ENCODE measurements around the gene JAZF1. TPM values are rescaled to one million over a fixed set of nuclear protein-coding genes. Genes with fewer than 3 reads are reported as not detected.
"Not testable (repeated sequence)": the region's sequence is repeated elsewhere in the genome, so short reads cannot be mapped to it uniquely, and the experiment has no call there.

JAZF1 gene
- total RNA-seq, 1 donor from 2014 or later: 3.9 TPM

GRCh38 chr7:27871086-27871485, 309.5 kb downstream of the JAZF1 start:
- Mint-ChIP-seq H3K4me1 (ENCODE audit: low read depth) (peaks cover 2% of the 10 kb centered on the region), H3K9me3 (no peaks in the 10 kb centered on the region), H3K27me3 (ENCODE audit: low read depth) (peaks cover 5% of the 10 kb centered on the region), H3K27ac (no peak overlapping the region), H3K36me3 (ENCODE audit: low read depth) (no peaks in the 10 kb centered on the region), H3K4me3 (ENCODE audit: low read depth) (no peak overlapping the region)
- no peak for DNase-seq (ENCODE audit: low spot score)
- intact Hi-C loops (cut with micrococcal nuclease): no loop called here

GRCh38 chr7:27870595-27870994, 310.0 kb downstream of the JAZF1 start:
- intact Hi-C loops (cut with micrococcal nuclease): no loop called here
- Mint-ChIP-seq H3K4me3 (ENCODE audit: low read depth) (no peak overlapping the region), H3K27ac (no peak overlapping the region), H3K27me3 (ENCODE audit: low read depth) (peaks cover 5% of the 10 kb centered on the region), H3K9me3 (no peaks in the 10 kb centered on the region), H3K36me3 (ENCODE audit: low read depth) (no peaks in the 10 kb centered on the region), H3K4me1 (ENCODE audit: low read depth) (peaks cover 2% of the 10 kb centered on the region)
- no peak for DNase-seq (ENCODE audit: low spot score)

GRCh38 chr7:27869056-27869455, 311.5 kb downstream of the JAZF1 start:
- H3K9me3 Mint-ChIP-seq: no peaks in the 10 kb centered on the region
- H3K27me3 Mint-ChIP-seq (ENCODE audit: low read depth): peaks cover 2% of the 10 kb centered on the region

GRCh38 chr7:27868131-27868550, 312.5 kb downstream of the JAZF1 start:
- Mint-ChIP-seq H3K4me3 (ENCODE audit: low read depth) (no peak overlapping the region), H3K36me3 (ENCODE audit: low read depth) (no peaks in the 10 kb centered on the region), H3K27ac (no peak overlapping the region), H3K9me3 (no peaks in the 10 kb centered on the region), H3K4me1 (ENCODE audit: low read depth) (peaks cover 2% of the 10 kb centered on the region), H3K27me3 (ENCODE audit: low read depth) (peaks cover 2% of the 10 kb centered on the region)
- intact Hi-C loops (cut with micrococcal nuclease): no loop called here
- DNase-seq (ENCODE audit: low spot score): no peak

More at GRCh38 chr7:27869056-27869455, 311.5 kb downstream of the JAZF1 start:
- no peaks in the 10 kb centered on the region for H3K36me3 Mint-ChIP-seq (ENCODE audit: low read depth)
- H3K4me3 Mint-ChIP-seq (ENCODE audit: low read depth): no peak overlapping the region
- no peak for DNase-seq (ENCODE audit: low spot score)
- H3K4me1 Mint-ChIP-seq (ENCODE audit: low read depth): peaks cover 2% of the 10 kb centered on the region
- no peak overlapping the region for H3K27ac Mint-ChIP-seq
- intact Hi-C loops (cut with micrococcal nuclease): no loop called here

- intact Hi-C loops (cut with micrococcal nuclease): no loop called here
- Mint-ChIP-seq H3K4me1 (ENCODE audit: low read depth) (peaks cover 2% of the 10 kb centered on the region), H3K4me3 (ENCODE audit: low read depth) (no peak overlapping the region), H3K36me3 (ENCODE audit: low read depth) (no peaks in the 10 kb centered on the region), H3K9me3 (no peaks in the 10 kb centered on the region), H3K27ac (no peak overlapping the region), H3K27me3 (ENCODE audit: low read depth) (peaks cover 3% of the 10 kb centered on the region)
- DNase-seq (ENCODE audit: low spot score): no peak
Observed at GRCh38 chr7:27866828-27867672, 313.5 kb downstream of the JAZF1 start.

GRCh38 chr7:27866256-27866655, 314.3 kb downstream of the JAZF1 start:
- Mint-ChIP-seq H3K27me3 (ENCODE audit: low read depth) (peaks cover 8% of the 10 kb centered on the region), H3K4me3 (ENCODE audit: low read depth) (no peak overlapping the region), H3K9me3 (no peaks in the 10 kb centered on the region), H3K36me3 (ENCODE audit: low read depth) (no peaks in the 10 kb centered on the region), H3K27ac (no peak overlapping the region), H3K4me1 (ENCODE audit: low read depth) (peaks cover 2% of the 10 kb centered on the region)
- DNase-seq (ENCODE audit: low spot score): no peak
- intact Hi-C loops (cut with micrococcal nuclease): no loop called here

- peaks cover 2% of the 10 kb centered on the region for H3K4me1 Mint-ChIP-seq (ENCODE audit: low read depth)
- DNase-seq (ENCODE audit: low spot score): no peak
- intact Hi-C loops (cut with micrococcal nuclease): no loop called here
- H3K4me3 Mint-ChIP-seq (ENCODE audit: low read depth): no peak overlapping the region
- H3K9me3 Mint-ChIP-seq: no peaks in the 10 kb centered on the region
- no peak overlapping the region for H3K27ac Mint-ChIP-seq
- no peaks in the 10 kb centered on the region for H3K36me3 Mint-ChIP-seq (ENCODE audit: low read depth)
- peaks cover 12% of the 10 kb centered on the region for H3K27me3 Mint-ChIP-seq (ENCODE audit: low read depth)
Observed at GRCh38 chr7:27863880-27864279, 316.7 kb downstream of the JAZF1 start.

- no peak overlapping the region for H3K4me3 Mint-ChIP-seq (ENCODE audit: low read depth)
- H3K27me3 Mint-ChIP-seq (ENCODE audit: low read depth): peaks cover 12% of the 10 kb centered on the region
- no peak overlapping the region for H3K27ac Mint-ChIP-seq
- H3K36me3 Mint-ChIP-seq (ENCODE audit: low read depth): no peaks in the 10 kb centered on the region
- no peak for DNase-seq (ENCODE audit: low spot score)
- H3K4me1 Mint-ChIP-seq (ENCODE audit: low read depth): peaks cover 2% of the 10 kb centered on the region
- intact Hi-C loops (cut with micrococcal nuclease): no loop called here
- no peaks in the 10 kb centered on the region for H3K9me3 Mint-ChIP-seq
Observed at GRCh38 chr7:27861747-27862146, 318.8 kb downstream of the JAZF1 start.

- Mint-ChIP-seq H3K27ac (no peak overlapping the region), H3K36me3 (ENCODE audit: low read depth) (no peaks in the 10 kb centered on the region), H3K9me3 (peaks cover 3% of the 10 kb centered on the region), H3K4me3 (ENCODE audit: low read depth) (no peak overlapping the region), H3K4me1 (ENCODE audit: low read depth) (no peaks in the 10 kb centered on the region), H3K27me3 (ENCODE audit: low read depth) (peaks cover 12% of the 10 kb centered on the region)
- no peak for DNase-seq (ENCODE audit: low spot score)
- intact Hi-C loops (cut with micrococcal nuclease): no loop called here
Observed at GRCh38 chr7:27860800-27861199, 319.8 kb downstream of the JAZF1 start.

GRCh38 chr7:27856703-27857485, 323.7 kb downstream of the JAZF1 start:
- H3K27ac Mint-ChIP-seq; H3K4me3 Mint-ChIP-seq (ENCODE audit: low read depth); DNase-seq (ENCODE audit: low spot score); H3K36me3 Mint-ChIP-seq (ENCODE audit: low read depth); intact Hi-C loops (cut with micrococcal nuclease); H3K4me1 Mint-ChIP-seq (ENCODE audit: low read depth): not testable (repeated sequence)
- Mint-ChIP-seq H3K9me3 (peaks cover 11% of the 10 kb centered on the region), H3K27me3 (ENCODE audit: low read depth) (peaks cover 15% of the 10 kb centered on the region)

GRCh38 chr7:27850531-27850930, 330.1 kb downstream of the JAZF1 start:
- no peaks in the 10 kb centered on the region for H3K4me1 Mint-ChIP-seq (ENCODE audit: low read depth)
- peaks cover 6% of the 10 kb centered on the region for H3K27me3 Mint-ChIP-seq (ENCODE audit: low read depth)
- H3K36me3 Mint-ChIP-seq (ENCODE audit: low read depth): no peaks in the 10 kb centered on the region
- H3K27ac Mint-ChIP-seq: no peak overlapping the region
- H3K4me3 Mint-ChIP-seq (ENCODE audit: low read depth): no peak overlapping the region
- peaks cover 7% of the 10 kb centered on the region for H3K9me3 Mint-ChIP-seq
- intact Hi-C loops (cut with micrococcal nuclease): no loop called here
- DNase-seq (ENCODE audit: low spot score): no peak

GRCh38 chr7:27846388-27846787, 334.2 kb downstream of the JAZF1 start:
- intact Hi-C loops (cut with micrococcal nuclease): no loop called here
- Mint-ChIP-seq H3K4me1 (ENCODE audit: low read depth) (no peaks in the 10 kb centered on the region), H3K36me3 (ENCODE audit: low read depth) (no peaks in the 10 kb centered on the region), H3K27ac (no peak overlapping the region), H3K9me3 (no peaks in the 10 kb centered on the region), H3K27me3 (ENCODE audit: low read depth) (peaks cover 2% of the 10 kb centered on the region), H3K4me3 (ENCODE audit: low read depth) (no peak overlapping the region)
- DNase-seq (ENCODE audit: low spot score): no peak
